ENCODE results near the gene TGFBR3.

DNA sequence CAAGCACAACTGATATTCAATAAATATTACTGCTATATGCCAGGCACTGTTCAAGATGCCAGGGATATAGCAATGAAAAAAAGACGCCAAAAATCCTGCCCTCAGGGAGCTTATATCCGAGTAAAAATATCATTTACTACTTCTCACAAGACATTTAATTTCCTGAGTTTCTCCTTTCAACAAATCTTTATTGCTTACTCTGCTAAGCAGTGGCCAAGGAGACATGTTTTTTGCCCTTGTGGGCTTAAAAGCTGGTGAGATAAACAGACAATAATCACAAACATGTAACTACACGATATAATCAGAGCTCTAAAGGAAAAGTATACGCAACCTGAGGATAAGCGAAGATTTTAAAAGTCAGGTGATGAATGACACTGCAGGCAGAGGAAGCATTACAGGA lies 19.5 kb downstream of the TGFBR3 start:
- TF ChIP-seq EZH2 (IDR thresholded peaks at IDR 0.05; ENCODE audit: borderline replicate concordance), result no peak
- TF ChIP-seq CTCF (IDR thresholded peaks at IDR 0.05; ENCODE audit: poor library complexity), result no peak
- no peak for TF ChIP-seq EZH2phosphoT487 (IDR thresholded peaks at IDR 0.05; ENCODE audit: low read depth, severe bottlenecking, unreplicated experiment)
